HUDEP-2 (cell line): ENCODE measurements around the gene CHD8.
A peak's percentile ranks its signal among the peaks of the same experiment; 100 is the strongest.
"Not testable (repeated sequence)": the region's sequence is repeated elsewhere in the genome, so short reads cannot be mapped to it uniquely, and the experiment has no call there.

Source experiments
- DNase-seq, 76 experiments: peaks; one replicate each; lab custom pipeline; 2025; ENCODE audit not compliant: unreplicated experiment in 76 of 76; lab: John Stamatoyannopoulos, UW

Gene CHD8, protein sequence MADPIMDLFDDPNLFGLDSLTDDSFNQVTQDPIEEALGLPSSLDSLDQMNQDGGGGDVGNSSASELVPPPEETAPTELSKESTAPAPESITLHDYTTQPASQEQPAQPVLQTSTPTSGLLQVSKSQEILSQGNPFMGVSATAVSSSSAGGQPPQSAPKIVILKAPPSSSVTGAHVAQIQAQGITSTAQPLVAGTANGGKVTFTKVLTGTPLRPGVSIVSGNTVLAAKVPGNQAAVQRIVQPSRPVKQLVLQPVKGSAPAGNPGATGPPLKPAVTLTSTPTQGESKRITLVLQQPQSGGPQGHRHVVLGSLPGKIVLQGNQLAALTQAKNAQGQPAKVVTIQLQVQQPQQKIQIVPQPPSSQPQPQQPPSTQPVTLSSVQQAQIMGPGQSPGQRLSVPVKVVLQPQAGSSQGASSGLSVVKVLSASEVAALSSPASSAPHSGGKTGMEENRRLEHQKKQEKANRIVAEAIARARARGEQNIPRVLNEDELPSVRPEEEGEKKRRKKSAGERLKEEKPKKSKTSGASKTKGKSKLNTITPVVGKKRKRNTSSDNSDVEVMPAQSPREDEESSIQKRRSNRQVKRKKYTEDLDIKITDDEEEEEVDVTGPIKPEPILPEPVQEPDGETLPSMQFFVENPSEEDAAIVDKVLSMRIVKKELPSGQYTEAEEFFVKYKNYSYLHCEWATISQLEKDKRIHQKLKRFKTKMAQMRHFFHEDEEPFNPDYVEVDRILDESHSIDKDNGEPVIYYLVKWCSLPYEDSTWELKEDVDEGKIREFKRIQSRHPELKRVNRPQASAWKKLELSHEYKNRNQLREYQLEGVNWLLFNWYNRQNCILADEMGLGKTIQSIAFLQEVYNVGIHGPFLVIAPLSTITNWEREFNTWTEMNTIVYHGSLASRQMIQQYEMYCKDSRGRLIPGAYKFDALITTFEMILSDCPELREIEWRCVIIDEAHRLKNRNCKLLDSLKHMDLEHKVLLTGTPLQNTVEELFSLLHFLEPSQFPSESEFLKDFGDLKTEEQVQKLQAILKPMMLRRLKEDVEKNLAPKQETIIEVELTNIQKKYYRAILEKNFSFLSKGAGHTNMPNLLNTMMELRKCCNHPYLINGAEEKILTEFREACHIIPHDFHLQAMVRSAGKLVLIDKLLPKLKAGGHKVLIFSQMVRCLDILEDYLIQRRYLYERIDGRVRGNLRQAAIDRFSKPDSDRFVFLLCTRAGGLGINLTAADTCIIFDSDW (N-terminal part only)

DNA sequence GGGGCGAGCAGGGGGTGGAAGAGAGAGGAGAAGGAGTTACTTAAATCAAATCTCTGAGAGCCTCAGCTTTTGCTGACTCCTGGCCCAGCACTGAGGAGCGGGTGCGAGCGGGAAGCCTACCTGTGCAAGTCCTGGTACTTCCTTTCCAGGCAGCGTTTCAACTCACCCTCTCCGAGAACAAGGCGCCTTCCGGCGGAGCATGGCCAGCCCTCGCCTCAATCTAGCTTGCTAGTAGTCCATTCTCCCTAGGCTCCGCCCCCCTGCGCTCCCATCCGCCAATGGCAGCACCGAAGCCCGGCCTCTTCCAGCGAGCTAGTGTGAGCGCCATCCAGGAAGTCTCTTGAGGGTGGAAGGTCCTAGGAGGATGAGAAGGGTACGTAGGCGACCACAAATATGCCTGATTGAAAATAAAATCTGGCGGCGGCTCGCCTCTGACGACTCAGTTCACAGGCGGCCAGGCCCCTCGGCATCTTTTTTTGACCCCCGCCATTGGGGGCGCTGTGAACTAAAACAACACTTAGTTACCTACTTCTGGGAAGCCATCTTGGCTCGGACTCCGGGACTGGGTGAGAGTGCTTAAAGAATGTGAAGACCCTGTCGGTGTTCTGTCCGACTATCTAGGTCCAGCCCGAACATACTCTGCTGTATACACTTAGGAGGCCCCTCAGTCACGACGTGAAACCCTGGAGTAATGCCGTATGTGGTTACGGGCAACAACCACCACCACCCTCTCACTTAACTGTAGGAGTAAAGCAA, at the start of gene CHD8:
Gene CHD8, minus strand, starts transcription at position 212 of the 756 bp plus-strand sequence. CDS start 24,480 bp downstream, outside the sequence.
- DNase-seq: peak in 75 of 76 experiments; percentile 75 to 100 (median 98)

DNA sequence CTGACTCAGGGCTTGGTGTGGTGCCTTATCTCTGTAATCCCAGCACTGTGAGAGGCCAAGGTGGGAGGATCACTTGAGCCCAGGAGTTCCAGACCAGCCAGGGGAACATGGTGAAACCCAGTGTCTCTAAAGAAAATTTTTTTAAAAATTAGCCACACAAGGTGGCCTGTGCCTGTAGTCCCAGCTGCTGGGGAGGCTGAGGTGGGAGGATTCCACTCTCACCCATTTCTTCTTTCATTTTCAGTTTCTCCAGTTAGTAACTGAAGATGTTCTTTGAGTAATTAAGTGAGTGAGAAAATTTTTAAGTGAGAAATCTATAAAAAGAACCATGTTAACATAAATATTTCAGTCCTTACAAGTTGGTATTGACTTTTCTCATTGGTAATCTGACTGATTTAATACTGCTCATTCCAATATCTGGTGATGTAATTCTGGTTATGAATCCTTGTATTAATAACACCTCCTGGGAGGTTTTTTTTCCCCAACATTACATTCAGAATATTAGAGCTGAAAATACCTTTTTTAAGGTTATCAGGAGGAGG, 49.2 kb upstream of the CHD8 start:
- DNase-seq: peak in 5 of 76 experiments; percentile 6 to 24 (median 8)

DNA sequence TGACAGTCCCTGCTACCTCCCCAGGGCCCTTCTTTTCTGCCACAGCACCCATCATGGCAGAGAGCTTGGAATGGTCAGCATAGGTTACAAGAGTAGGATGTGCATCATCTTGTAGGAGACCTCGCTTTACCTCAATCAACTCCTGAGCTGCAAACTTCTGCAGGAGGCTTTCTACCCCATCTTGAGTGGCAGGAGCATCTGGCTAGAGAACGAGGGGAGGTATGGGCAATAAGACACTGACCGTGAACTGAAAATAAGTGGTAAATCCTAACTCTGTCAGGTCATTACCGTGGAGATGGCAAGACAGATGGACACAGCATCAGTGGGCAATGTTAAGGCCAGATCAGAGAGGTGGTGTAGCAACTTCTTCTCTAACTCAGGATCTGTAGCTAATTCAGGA, 47.5 kb upstream of the CHD8 start:
- DNase-seq: no peak

DNA sequence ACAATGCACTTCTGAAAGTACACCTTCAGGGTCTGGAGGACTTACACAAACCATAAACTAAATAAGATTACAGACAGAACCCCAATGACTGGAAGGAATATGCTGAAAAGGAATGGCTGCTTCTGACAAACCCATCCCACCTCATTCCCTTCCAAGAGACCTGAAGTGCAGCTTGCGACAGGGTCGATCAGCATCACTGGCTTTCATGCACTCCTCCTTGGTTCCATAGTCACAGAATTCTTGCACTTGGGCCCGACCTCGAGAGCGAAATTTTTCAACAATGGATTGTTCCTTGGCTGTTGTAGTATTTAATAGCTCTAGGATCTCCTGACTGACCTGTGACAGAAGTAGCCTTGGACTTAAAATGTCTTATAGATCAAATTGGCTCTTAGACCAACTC, 45.6 kb upstream of the CHD8 start:
- no peak for DNase-seq

DNA sequence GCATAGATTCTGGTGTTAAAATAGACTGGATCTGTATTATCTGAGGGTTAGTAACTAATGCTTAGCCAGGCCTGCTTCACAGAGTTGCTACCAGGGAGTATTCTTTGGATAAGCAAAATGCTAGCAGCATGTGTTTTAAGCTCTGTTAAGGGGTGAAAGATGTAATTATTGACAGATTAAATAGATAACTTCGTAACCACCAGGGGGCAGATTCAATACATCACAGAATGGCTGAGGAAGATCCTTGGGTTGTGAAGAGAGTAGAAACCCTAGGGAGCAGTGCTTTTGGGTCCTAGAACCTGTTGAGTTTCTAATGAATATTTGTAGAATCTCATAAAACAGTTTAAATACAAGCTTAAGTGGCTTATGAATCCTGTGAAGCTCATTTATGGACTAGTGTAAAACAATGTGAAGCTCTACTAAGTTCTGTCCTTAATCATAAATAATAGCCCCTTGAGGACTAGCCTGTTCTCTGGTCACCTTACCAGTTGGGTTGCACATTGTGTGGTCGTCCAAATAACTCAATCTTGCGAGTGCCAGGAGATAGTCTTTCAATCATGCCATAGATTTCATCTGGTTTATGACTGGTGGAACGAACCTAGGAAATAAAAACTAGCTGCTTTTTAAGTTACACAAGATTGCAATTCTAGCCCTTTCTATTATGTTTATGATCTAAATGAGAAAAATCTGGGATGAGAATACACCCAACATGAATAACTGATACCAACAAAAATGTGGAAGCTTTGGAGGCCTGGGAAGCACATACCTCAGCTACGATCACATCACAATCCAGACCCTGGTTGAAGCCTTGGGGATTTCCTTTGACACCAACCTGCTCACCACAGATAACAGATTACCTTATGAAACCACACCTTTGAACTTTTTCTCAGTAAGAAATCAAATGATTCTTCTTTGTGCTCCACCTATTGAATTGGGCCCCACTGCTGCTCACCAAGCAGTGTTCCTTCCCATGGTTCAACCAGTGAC, 42.9 kb upstream of the CHD8 start:
- peak in 25 of 76 experiments; percentile 1 to 54 (median 24) for DNase-seq

DNA sequence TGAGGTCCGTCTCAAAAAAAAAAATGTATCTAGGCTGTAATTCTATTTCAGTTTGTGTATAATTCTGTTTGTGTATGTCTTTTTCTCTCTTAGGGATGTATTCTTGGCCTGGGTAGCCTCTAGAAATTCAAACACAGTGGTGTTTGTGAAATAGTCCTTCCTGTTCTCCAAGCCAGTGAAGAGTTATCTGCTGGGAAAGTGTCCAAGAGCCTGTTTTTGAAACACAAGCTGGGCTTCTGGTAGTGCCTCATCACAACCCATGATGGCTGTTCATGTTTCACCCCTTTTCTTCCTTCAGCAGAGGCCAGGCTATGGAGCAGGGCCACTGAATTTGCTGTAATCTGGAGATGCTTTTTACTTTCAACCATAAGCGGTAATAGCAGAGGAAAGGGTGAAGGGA, 40.5 kb upstream of the CHD8 start:
- DNase-seq: no peak

DNA sequence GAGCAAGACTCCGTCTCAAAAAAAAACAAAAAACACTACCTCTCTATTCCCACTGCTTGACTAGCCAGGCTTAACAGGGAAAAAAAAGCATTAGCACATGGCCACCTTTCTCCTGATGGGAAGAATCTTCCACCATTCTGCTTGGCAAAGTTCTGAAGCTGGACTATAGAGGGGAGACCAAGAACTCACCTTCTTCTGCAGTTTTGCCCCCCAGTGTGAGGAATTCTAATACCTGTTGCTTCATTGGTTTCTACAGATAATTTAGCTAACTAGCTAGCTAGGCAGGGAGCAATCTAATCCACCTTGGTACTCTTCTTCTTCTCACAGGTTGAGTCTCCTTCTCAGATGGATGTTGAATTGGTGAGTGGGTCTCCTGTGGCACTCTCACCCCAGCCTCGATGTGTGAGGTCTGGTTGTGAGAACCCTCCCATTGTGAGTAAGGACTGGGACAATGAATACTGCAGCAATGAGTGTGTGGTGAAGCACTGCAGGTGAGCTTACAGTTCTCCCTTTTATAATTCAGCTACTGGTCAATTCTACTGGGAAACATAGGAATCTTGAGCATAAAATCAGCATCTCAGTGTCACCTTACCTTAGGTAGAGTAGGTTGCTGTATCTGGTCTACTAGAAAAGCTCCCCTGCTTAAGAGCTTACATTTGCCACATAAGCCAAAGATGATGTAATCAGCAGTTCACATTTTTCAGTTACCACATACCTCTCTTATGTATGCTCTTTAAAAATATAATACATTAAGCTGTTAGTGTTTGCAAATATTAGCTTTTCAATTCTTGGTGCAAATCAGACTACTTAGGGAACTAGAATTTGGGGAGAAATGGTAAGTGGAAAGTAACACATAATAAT, 39.2 kb upstream of the CHD8 start:
- DNase-seq: no peak

DNA sequence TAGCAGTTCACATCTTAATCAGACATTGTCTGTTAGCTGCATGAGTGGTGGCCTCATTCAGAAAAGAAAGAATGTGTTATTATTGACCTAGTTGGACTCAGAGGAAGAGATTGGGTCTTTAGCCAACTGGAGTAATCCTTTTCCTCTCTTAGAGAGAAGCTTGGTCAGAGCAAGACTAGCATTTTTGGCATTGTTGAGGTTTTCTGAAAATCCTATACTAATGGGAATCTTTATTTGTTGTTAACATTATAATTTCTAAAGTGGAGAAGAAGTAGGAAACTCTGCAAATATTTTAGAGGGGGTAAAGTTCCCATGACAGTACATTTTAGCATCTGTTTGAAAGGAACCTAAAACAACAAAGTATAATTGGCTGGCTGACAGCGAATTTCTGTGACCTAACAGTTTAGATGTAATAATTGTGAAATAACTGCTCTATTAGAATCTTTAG, 30.7 kb upstream of the CHD8 start:
- DNase-seq: no peak

DNA sequence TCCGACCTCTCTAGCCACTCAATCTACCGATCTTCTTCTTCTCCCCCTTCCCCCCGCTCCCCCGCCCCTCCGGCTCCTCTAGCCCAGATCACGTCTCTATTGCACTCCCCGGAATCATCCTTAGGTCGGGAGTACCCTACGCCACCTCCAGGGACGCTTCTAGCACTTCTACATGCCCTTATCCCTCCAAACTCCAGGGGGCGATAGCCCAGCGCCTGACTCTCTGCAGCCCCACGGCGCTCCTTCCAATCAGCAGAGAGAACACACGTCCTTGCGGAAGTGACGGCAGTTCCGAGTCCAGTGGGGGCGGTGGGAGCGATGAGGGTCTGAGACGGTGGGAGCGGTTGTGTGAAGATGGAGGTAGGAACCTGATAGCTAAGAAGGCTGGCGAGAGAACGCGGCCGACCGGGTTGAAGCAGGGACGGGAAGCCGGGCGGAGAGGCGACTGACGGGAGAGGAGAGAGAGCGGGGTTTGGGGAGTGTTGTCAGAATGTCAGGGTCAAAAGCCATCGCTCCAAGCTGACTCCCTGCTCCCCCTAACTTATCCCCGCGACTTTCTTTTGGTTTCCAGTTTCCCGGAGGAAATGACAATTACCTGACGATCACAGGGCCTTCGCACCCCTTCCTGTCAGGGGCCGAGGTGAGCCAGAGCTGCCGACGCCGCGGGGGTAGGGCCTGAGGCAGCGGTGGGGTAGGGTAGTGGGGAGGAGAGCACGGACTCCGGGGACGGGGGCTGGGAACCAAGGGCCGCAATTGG, 21.2 kb upstream of the CHD8 start, which contains the start of the genes RAB2B and TOX4:
Gene RAB2B, minus strand, starts transcription at position 35 of the 757 bp plus-strand sequence. CDS start 87 bp downstream, outside the sequence.
Gene TOX4, plus strand, starts transcription at position 271 of the 757 bp plus-strand sequence. Its CDS starts 84 bp downstream, at position 355.
- peak; percentile 40 to 98 (median 93) for DNase-seq

DNA sequence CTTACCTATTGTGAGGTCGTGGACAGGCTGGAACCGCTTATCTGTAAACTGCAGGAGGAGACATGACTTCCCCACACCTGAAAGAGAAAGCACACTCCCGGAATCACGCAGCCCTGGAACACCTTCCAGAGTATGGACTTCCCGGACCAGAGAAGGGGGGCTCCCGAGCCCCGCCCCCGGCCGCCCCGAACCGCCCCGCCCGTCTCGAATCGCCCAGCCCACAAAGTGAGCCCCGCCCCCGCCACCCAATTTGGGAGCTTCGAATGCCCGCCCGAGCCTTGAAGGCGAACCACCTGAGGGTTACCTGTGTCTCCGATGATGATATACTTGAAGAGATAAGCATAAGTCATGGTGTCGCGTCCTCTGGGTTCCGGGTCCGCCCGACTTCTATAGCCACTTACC, 20.6 kb upstream of the CHD8 start:
- peak in 41 of 76 experiments; percentile 3 to 88 (median 79) for DNase-seq

DNA sequence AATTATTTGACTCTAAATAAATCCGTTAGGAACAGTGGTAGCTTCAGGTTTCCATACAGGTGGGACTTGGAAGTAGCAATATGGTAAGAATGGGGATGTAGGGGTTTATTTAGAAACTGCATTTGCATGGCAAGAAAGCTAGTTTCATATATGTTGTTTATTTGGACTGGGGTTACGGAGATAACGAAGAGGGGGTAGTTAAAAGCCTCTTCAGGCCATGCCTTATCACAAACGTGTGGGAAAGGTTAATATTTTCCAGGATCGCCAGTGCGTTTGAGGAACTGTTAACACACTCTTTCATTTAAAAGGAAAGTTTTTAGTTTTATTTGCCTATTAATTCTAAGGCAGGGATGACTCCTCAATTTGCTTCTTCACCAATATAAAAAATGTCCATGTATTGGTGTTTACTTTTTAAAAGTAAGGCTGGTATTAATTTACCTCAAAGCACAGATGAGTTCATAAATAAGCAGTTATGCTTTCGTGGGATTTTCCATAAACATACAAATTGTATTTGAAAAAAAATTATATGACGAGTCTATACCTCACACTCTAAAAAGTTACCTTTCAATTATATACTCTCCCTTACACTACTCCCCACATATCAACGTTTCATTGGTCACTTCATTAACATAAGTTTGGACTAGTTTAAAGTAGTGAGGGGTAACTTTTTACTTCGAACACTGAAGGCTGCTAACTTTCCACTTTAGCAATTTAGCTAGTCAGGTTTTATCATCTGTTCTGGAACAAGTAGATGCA, 20.0 kb upstream of the CHD8 start:
- DNase-seq: no peak

DNA sequence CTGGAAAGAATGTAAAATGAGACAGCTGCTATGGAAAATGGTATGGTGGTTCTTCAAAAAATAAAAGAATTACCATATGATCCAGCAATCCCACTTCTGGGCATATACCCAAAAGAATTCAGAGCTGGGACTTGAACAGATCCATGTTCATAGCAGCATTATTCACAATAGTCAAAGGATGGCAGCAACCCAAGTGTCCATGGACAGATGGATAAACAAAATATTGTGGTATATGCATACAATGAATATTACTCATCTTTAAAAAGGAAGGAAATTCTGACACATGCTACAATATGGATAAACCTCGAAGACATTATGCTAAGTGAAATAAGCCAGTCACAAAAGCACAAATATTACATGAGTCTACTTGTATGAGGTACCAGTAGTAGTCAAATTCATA, 11.7 kb upstream of the CHD8 start:
- no peak for DNase-seq

DNA sequence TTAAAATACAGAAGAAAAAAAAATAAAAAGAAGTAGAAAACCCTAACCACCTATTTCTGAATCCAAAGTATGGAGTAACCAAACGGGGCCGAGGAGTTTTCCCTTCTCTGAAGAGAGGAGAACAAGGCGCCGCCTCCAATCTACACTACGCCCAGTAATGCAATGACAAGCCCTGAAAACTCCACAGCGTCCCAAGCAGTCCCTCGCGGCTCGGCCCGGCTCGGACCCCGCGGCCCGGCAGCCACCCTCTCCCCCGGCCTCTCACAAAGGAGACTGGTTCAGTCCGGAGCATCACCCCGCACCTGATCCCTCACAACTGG, 371 bp downstream of the CHD8 start:
- peak in 18 of 76 experiments; percentile 22 to 58 (median 35) for DNase-seq

DNA sequence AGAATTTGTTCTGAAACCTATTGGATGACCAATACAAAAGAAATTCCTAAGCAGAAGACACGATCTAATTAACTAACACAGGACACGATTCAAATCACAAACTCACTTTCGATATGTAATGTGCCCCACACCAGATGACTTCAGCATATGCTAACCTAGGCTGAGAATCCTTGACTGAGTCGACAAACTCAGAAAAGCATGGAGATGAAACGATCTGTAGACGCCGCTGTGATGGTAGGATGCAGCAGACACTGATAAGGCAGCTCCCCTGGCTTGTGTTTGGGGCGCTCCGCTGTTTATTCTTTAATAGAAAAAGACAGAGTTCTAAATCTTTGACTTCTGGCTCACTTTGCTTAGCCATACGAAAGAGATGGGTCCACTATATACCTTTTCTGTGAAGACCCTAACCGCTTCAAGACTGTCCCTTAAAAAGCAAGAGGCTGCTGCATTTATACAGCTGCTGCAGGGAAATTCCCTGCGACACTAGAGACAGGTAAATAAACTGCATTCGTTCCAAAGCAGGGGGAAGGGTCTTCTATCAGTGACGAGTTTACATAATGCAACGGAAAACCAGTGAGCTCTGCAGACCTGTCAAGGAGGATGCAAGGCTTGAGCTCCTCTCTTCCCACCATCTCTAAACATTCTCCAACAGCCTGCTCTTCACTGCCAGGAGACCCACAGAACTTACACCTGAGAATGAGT, 929 bp downstream of the CHD8 start:
- DNase-seq: peak in 2 of 76 experiments; percentile 3 to 24

DNA sequence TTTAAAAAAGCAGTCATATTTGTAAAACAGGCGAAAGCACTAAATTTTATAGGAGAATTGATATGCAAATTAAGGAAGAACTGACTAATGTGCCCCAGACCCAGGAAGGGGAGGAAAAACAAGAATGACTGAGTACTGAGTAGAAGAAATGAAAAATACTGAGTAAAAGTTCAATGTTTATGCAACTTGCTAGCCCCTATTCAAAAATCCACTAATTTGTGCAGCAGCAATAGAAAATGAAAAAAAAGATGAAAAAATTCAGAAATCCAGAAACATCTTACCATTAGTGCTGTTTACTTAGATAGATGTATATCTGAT, 6.1 kb downstream of the CHD8 start:
- DNase-seq: no peak

DNA sequence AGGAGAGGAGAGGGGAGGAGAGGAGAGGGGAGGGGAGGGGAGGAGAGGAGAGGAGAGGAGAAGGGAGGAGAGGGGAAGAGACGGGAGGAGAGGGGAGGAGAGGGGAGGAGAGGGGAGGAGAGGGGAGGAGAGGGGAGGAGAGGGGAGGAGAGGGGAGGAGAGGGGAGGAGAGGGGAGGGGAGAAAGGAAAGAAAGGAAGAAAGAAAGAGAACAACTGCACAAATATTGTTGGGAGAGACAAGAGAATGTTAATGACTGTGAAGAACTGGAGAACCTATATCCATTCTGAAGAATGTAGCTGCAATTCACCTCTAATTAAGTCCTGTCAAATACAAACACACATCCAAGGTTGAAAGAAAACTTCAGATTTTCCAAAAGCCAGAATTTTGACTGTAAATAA, 13.3 kb downstream of the CHD8 start:
- DNase-seq: not testable (repeated sequence)
